GM12873 (cell line): ENCODE results near the gene ASB17.

Source experiments
- CTCF ChIP-seq: IDR thresholded peaks from 2 replicates; pipeline ENCODE4 v1.5.1; 2012; ENCODE audit warnings: low read depth, mild to moderate bottlenecking, moderate library complexity, low read length, control low read depth; ENCODE audit not compliant: insufficient read depth; ENCODE audit errors: missing control alignments

ASB17 gene

GRCh38 chr1:75953461-75953860 lies 21.3 kb upstream of the ASB17 start:
- TF ChIP-seq CTCF = no peak

- TF ChIP-seq CTCF = no peak
Observed at GRCh38 chr1:75952016-75952415, 19.8 kb upstream of the ASB17 start.

GRCh38 chr1:75950176-75950575 lies 18.0 kb upstream of the ASB17 start:
- no peak for TF ChIP-seq CTCF

- no peak for TF ChIP-seq CTCF
Observed at GRCh38 chr1:75937034-75937433, 4.8 kb upstream of the ASB17 start.

- no peak for TF ChIP-seq CTCF
Observed at GRCh38 chr1:75922698-75923097, 9.5 kb downstream of the ASB17 start.

GRCh38 chr1:75916834-75917233 lies 15.4 kb downstream of the ASB17 start:
- TF ChIP-seq CTCF = no peak

- peak; percentile 60 for TF ChIP-seq CTCF
Observed at GRCh38 chr1:75908717-75909152, 23.5 kb downstream of the ASB17 start.
